K562 (cell line): ENCODE measurements around the gene PABPC3. TPM values are rescaled to one million over a fixed set of nuclear protein-coding genes. Genes with fewer than 3 reads are reported as not detected.

ENCODE experiments used
- ATAC-seq: fragments of 200-7000 bp; cut with Tn5 transposase; 3 replicates; pipeline ENCODE4 v1.9.1; 2020; ENCODE audit warnings: moderate library complexity
- BruUV-seq: library from RNA; stranded (reverse); fragments of 400-500 nt; replicated peaks from 2 replicates; lab custom pipeline; 2021; lab: Mats Ljungman, UMichigan
- CTCF ChIA-PET: fragments of 300-600 bp; formaldehyde crosslinking; extraction: SDS; loops from one replicate; lab custom pipeline; 2021; ENCODE audit warnings: low intra/inter-chr PET ratio; lab: Yijun Ruan, JAX
- POLR2A ChIA-PET: fragments of 300-600, 350-650 bp; sonication (Branson Sonifier 250); formaldehyde crosslinking; extraction: SDS; loops from one replicate; lab custom pipeline; 2021; ENCODE audit warnings: antibody characterized with exemption, inconsistent platforms; lab: Yijun Ruan, JAX
- DNase-seq, 4 experiments: peaks; one replicate each; pipeline versions ENCODE4 v3.0.0 to v3.0.0-alpha.2; 2011 to 2018; ENCODE audit warnings: low spot score in 3 of 4, mixed read lengths in 3 of 4; ENCODE audit errors: extremely low read depth in 1 of 4
- FAIRE-seq: peaks from 2 replicates; lab custom pipeline; 2011; peaks lifted over from hg19 to GRCh38; lab: Jason Lieb, UNC
- H2AFZ ChIP-seq: 2 replicates; pipeline ENCODE4 v1.6.0; 2011; ENCODE audit warnings: low read depth, low read length, control low read depth, inconsistent platforms
- H3K27ac ChIP-seq: fragments of 200-600 bp; 3 replicates; pipeline ENCODE4 v1.8.0; 2011; ENCODE audit warnings: low read depth, mild to moderate bottlenecking, control low read depth, inconsistent platforms, low read length, moderate library complexity, mixed read lengths; ENCODE audit errors: extremely low read depth
- H3K27me3 ChIP-seq, 2 experiments: fragments of 300-600 bp in 1 of 2; 2 replicates in 1 of 2; 3 replicates in 1 of 2; pipeline versions ENCODE4 v1.6.0 to v1.8.0; 2011; ENCODE audit warnings: inconsistent platforms in 2 of 2, low read length in 2 of 2, mild to moderate bottlenecking in 1 of 2, mixed read lengths in 1 of 2, moderate library complexity in 1 of 2; ENCODE audit not compliant: control insufficient read depth in 2 of 2, insufficient read depth in 2 of 2
- H3K36me3 ChIP-seq: fragments of 300-600 bp; 3 replicates; pipeline ENCODE4 v1.8.0; 2011; ENCODE audit warnings: mild to moderate bottlenecking, low read length, inconsistent platforms; ENCODE audit not compliant: control insufficient read depth, insufficient read depth
- H3K4me1 ChIP-seq, 2 experiments: fragments of 200-600 bp in 1 of 2; replicated peaks in 1 of 2; 2 replicates in 1 of 2; 3 replicates in 1 of 2; pipeline versions ENCODE4 v1.5.1 to v1.8.0; 2011; ENCODE audit warnings: inconsistent platforms in 2 of 2, low read length in 2 of 2, mild to moderate bottlenecking in 1 of 2, mixed read lengths in 1 of 2, moderate library complexity in 1 of 2; ENCODE audit not compliant: control insufficient read depth in 2 of 2, insufficient read depth in 2 of 2
- H3K4me2 ChIP-seq: 2 replicates; pipeline ENCODE4 v1.6.1; 2011; ENCODE audit warnings: low read length, control low read depth, inconsistent platforms, mixed read lengths; ENCODE audit not compliant: insufficient read depth
- H3K4me3 ChIP-seq: fragments of 200-600 bp; sonication (generic), shearing (Covaris generic); 2 replicates; pipeline ENCODE4 v1.5.1; 2016; ENCODE audit warnings: control low read depth, inconsistent platforms
- H3K79me2 ChIP-seq: fragments of 200-600 bp; 3 replicates; pipeline ENCODE4 v1.8.0; 2011; ENCODE audit warnings: low read length, inconsistent platforms; ENCODE audit not compliant: control insufficient read depth, insufficient read depth
- H3K9ac ChIP-seq, 2 experiments: 2 replicates each; pipeline versions ENCODE4 v1.6.0 to v1.6.1; 2011; ENCODE audit warnings: low read depth in 2 of 2, low read length in 2 of 2, control low read depth in 1 of 2, inconsistent platforms in 1 of 2, mild to moderate bottlenecking in 1 of 2, mixed read lengths in 1 of 2; ENCODE audit not compliant: insufficient read depth in 1 of 2
- H3K9me1 ChIP-seq: one replicate; pipeline ENCODE4 v1.6.0; 2011; ENCODE audit warnings: inconsistent platforms, mild to moderate bottlenecking, low read length, moderate library complexity; ENCODE audit not compliant: control insufficient read depth, insufficient read depth
- H3K9me3 ChIP-seq: replicated peaks from 2 replicates; pipeline ENCODE4 v1.5.1; 2011; ENCODE audit warnings: low read depth, low read length, inconsistent platforms; ENCODE audit not compliant: control insufficient read depth, insufficient read depth
- H4K20me1 ChIP-seq: replicated peaks from 2 replicates; pipeline ENCODE4 v1.6.1; 2011; ENCODE audit warnings: low read length, inconsistent platforms, mixed read lengths; ENCODE audit not compliant: control insufficient read depth, insufficient read depth
- CEBPB ChIP-seq: fragments of 450-650 bp; IDR thresholded peaks from 2 replicates; pipeline ENCODE4 v1.6.1; 2016; ENCODE audit warnings: missing genetic modification characterization, missing compliant biosample characterization
- CEBPG ChIP-seq, 3 experiments: fragments of 200-800 bp in 1 of 3; sonication (Bioruptor generic) in 1 of 3; sonication (generic) in 1 of 3; formaldehyde crosslinking in 1 of 3; IDR thresholded peaks in 2 of 3; conservative IDR thresholded peaks in 1 of 3; 2 replicates each; pipeline versions ENCODE4 v1.6.1 to v1.8.0; 2016 to 2022; ENCODE audit warnings: missing compliant biosample characterization in 2 of 3, missing genetic modification characterization in 2 of 3, mild to moderate bottlenecking in 1 of 3, missing genetic modification reagents in 1 of 3
- HDAC8 ChIP-seq: fragments of 450-650 bp; IDR thresholded peaks from 2 replicates; pipeline ENCODE4 v1.6.1; 2016; ENCODE audit warnings: mild to moderate bottlenecking, missing genetic modification characterization, moderate library complexity, missing compliant biosample characterization
- HNRNPLL ChIP-seq: fragments of 200-400 bp; formaldehyde crosslinking; IDR thresholded peaks from 2 replicates; pipeline ENCODE4 v1.6.1; 2017; ENCODE audit warnings: low read length, low read depth, mild to moderate bottlenecking; ENCODE audit not compliant: poor library complexity, severe bottlenecking
- TAF1 ChIP-seq: IDR thresholded peaks from 2 replicates; pipeline ENCODE4 v1.6.1; 2011; ENCODE audit warnings: mild to moderate bottlenecking, low read length, moderate library complexity; ENCODE audit not compliant: insufficient read depth, control insufficient read depth, severe bottlenecking; ENCODE audit errors: extremely low read depth
- ZBTB40 ChIP-seq, 2 experiments: fragments of 450-650 bp in 1 of 2; sonication (generic) in 1 of 2; formaldehyde crosslinking in 1 of 2; IDR thresholded peaks; 2 replicates each; pipeline versions ENCODE4 v1.7.1 to v1.9.0; 2016 to 2022; ENCODE audit warnings: inconsistent platforms in 1 of 2, mild to moderate bottlenecking in 1 of 2, missing genetic modification reagents in 1 of 2
- ZEB2 ChIP-seq: fragments of 450-650 bp; IDR thresholded peaks from 2 replicates; pipeline ENCODE4 v1.6.1; 2016
- WGBS: fragments of 100-300 bp; shearing (Covaris generic); methylation state at CpG from one replicate; pipeline ENCODE4 v1.1.6; 2016; ENCODE audit warnings: low coverage, mixed read lengths; ENCODE audit not compliant: insufficient coverage; ENCODE audit errors: missing lambda C conversion rate; 5-methylcytosine and 5-hydroxymethylcytosine counted together
- in situ Hi-C: fragments of 300-500 bp; cut with MboI; formaldehyde crosslinking; loops from 4 replicates; pipeline ENCODE4 v1.15.0; 2018; ENCODE audit warnings: inconsistent platforms, mixed read lengths
- intact Hi-C: fragments of 100-400 bp; cut with micrococcal nuclease; formaldehyde crosslinking; loops from 2 replicates; pipeline ENCODE4 v1.14.2; 2022
- polyA plus RNA-seq, 8 experiments: library from polyadenylated mRNA; depleted of rRNA in 4 of 8; stranded (reverse) in 5 of 8; unstranded in 3 of 8; fragments of >200 nt; fragmentation: Nextera tagmentation in 2 of 8; fragmentation: Illumina TruSeq in 1 of 8; extraction: Ambion mirVana in 2 of 8; extraction: Trizol in 1 of 8; gene quantifications; 2 replicates each; pipeline versions ENCODE4 v1.2.1 to v1.2.3, GENCODE V29; 2011 to 2014; ENCODE audit warnings: inconsistent platforms in 1 of 8, missing spikeins in 1 of 8
- total RNA-seq, 7 experiments: library from RNA; depleted of rRNA in 6 of 7; stranded (reverse); fragments of >200 nt in 6 of 7; fragmentation: Illumina TruSeq in 2 of 7; extraction: Trizol in 2 of 7; gene quantifications; 2 replicates each; pipeline versions ENCODE4 v1.2.1 to v1.2.3, GENCODE V29; 2011 to 2021; ENCODE audit warnings: low replicate concordance in 1 of 7

The PABPC3 gene
- total and polyA plus RNA-seq, 9 of the 15 experiments (the other 6 are each of a cell fraction or from before 2014, with no cell fraction given), result 0.05 to 0.80 (median 0.25) TPM

- no TSS peak for BruUV-seq
- DNase-seq, result no peak
- ChIA-PET POLR2A (no interaction called here), CTCF (no interaction called here)
- no peaks in the 10 kb centered on the region for H3K9me1 ChIP-seq
- in situ Hi-C loops, result no loop called here
- no peak overlapping the region for H3K4me3 ChIP-seq
- peaks cover 2 to 21% of the 10 kb centered on the region in 2 experiments; a peak in 3 of 5 replicates for H3K27me3 ChIP-seq
- no peak overlapping the region for H3K27ac ChIP-seq
- intact Hi-C loops, result no loop called here
- H3K9me3 ChIP-seq, result no peaks in the 10 kb centered on the region
- H3K9ac ChIP-seq, result no peak overlapping the region
- H3K36me3 ChIP-seq, result no peaks in the 10 kb centered on the region
- H3K79me2 ChIP-seq, result no peaks in the 10 kb centered on the region
- no peaks in the 10 kb centered on the region for H4K20me1 ChIP-seq
- no peak overlapping the region for H2AFZ ChIP-seq
- no peak for FAIRE-seq
- WGBS, result 6% methylated on average over 5 of the region's 5 CpGs
- no peaks in the 10 kb centered on the region for H3K4me1 ChIP-seq
- ATAC-seq, result no peak
- peak; percentile 54 for TF ChIP-seq HNRNPLL
- TF ChIP-seq CEBPB (tag), result peak; percentile 68
- no peak for TF ChIP-seq CEBPG (CRISPR knock-in tag; IDR thresholded peaks at IDR 0.05)
- peak; percentile 85 to 87; a peak in 3 of 4 replicates for TF ChIP-seq CEBPG (tag; conservative IDR thresholded peaks at IDR 0.05 in 1 of 2, IDR thresholded peaks at IDR 0.05 in 1 of 2)
- no peak for TF ChIP-seq ZEB2
- TF ChIP-seq ZBTB40 (IDR thresholded peaks at IDR 0.05), result no peak
- no peak for TF ChIP-seq ZBTB40 (CRISPR knock-in tag; IDR thresholded peaks at IDR 0.05)
- no peak for TF ChIP-seq TAF1
- TF ChIP-seq HDAC8 (tag), result no peak
- no peak overlapping the region for H3K4me2 ChIP-seq
These were observed 45.1 kb downstream of the PABPC3 start for GRCh38 chr13:25141042-25141441.
